Measurements from ENCODE around the gene PPP2R2B.

Gene PPP2R2B

GRCh38 chr5:146781157-146781556 lies 97.4 kb downstream of the PPP2R2B start:
- no peak for DNase-seq (ENCODE audit: low spot score)

DNA sequence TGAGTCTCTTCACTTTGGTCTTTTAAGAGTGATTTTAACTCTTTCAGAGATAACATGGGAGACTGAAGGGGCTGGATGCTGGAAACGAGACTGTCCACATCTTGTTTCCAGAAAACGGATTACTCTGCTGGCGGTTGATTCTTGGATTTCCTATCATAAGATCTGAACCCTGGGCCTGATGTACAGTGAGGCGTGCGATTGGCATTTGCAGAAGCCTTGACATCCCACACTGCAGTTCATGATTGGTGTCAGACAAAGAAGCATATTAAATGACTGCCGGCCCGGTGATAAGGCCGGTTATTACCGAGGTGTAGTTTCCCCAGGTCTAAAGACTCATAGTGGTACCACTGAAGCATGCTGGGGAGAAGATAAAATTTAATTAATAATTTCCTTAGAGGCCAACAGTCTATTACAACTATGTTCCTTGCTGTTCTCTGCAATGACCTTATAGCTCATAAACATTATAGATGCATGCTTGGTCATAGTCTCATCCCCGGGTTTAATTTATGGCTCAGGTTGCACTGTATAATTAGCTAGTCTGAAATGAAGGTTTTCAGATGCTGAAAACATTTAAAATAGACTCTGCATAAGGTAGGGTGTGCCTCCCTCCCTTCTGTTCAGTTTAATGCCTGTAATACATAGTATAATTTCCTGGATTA lies 99.2 kb downstream of the PPP2R2B start:
- no peak for DNase-seq (ENCODE audit: low spot score)

GRCh38 chr5:146778795-146779194 lies 99.8 kb downstream of the PPP2R2B start:
- no peak for DNase-seq (ENCODE audit: low spot score)

GRCh38 chr5:146778261-146778660 lies 100.3 kb downstream of the PPP2R2B start:
- DNase-seq (ENCODE audit: low spot score) = no peak

DNA sequence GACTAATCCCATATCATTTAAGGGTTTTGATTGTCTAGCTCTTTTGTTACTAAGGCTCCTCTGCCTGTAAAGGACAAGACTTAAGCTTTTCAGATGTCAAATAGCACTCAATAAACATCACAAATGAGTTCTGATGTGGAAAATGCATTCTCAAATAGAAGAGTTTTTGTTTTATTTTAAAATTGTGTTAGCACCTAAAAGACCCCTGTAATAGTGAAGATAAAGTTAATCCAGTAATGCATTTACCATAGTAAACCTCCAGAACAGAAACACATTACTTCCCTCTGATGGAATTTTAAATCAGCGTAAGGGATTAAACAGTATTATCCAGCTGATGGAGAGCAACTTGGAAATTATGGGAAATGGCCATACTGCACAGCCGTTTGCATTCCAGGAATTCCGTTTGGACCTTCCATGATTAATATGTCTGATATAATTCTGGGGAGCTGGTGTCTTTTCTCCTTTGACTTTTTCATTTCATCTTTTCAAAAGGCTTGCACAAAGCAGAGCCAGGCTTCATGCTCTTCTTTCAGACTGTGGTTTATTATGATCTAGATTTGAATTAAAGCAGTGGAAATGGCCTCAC lies 105.6 kb downstream of the PPP2R2B start:
- no peak for DNase-seq (ENCODE audit: low spot score)

DNA sequence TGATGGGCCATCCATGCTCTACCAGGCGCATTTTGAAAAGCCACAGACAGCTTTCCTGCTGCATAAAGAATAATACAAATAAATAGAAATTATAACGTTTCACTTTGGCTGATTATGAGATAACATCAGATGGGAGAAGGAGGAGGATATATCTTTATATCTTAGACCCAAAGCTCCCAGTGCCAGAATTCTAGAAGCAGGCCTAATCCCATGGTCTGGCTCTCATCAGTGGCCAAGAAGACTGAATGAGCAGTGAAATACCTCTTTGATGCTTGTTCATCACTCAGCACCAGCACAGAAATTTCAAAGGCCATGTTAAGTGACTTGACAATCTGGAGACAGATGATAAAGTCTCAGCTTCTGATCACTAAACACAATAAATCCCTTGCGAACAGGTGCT lies 107.6 kb downstream of the PPP2R2B start:
- no peak for DNase-seq (ENCODE audit: low spot score)

DNA sequence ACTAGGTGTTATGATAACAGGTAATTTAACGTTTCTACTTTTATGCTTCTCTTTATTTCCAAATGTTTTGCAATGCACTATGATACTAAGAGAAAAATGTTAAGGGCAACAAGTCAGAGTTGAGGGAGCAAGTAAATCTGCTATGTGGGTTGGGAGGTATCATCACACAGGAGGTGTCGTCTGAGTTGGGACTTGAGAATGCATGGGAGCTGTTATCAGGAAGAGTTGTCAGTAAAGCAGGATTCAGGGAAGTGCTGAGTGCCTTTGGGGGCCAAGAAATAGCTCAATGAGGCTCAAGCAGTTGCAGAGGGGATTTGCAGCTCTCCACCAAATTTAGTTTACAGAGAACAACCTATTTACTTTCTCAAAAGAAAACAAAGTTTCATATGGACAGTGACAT lies 108.0 kb downstream of the PPP2R2B start:
- no peak for DNase-seq (ENCODE audit: low spot score)

- DNase-seq (ENCODE audit: low spot score) = no peak
These were observed 111.0 kb downstream of the PPP2R2B start for GRCh38 chr5:146767534-146767933.

DNA sequence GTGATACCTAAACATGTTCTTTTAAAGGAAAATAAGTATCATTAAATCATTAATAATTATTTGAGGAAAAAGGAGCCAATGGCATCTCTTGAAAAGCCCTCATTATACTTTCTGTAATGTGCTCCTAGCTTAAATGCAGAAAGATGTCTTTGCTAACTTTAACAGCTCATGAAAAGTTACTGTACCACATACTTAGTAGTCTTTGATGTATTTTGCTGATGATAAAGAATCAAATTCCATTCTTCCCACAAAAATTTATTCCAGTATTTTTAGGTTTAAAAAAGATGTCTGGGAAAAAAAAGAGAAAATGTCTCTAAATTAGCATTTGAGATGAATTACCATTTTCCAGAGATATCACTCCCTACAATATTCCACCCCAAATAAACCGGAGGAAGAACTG lies 112.5 kb downstream of the PPP2R2B start:
- no peak for DNase-seq (ENCODE audit: low spot score)

- DNase-seq (ENCODE audit: low spot score) = no peak
These were observed 113.3 kb downstream of the PPP2R2B start for GRCh38 chr5:146765089-146765832.

DNA sequence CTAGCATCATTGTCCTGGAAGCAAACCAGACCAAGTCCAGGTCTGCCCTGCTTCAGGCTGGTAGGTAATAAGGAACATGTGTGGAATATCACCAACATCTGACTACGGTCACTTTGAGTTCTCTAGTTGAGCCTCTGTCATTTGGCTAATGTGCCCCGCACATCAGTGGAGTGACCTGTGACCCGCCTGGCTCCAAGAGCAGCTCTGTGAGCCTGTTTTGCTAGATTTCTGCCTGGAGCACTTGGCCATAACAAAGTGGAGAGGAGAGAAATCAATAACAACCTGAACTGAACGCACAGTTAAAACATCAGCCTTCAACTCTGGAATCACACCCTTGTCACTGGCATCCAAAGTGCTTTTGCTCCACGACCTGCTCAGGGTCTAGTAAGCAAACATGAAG lies 115.7 kb downstream of the PPP2R2B start:
- DNase-seq (ENCODE audit: low spot score) = no peak

DNA sequence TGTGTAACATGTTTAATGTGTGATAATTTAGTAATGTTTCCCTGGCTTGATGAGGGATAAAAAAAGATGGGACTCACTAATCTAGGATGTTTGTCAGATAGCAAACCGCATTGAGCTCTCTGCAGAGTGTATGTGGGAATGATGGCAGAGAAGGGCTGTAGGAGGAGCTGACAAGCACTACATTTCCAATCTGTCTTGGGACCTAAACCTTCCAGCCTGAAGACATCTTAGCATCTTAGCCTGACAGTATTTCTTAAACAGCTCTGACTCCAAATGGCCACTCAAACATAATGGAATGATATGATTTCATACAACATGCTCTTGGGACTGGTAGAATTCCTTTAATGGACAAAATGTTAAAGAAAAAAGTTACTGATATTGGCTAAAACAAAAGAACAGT lies 116.7 kb downstream of the PPP2R2B start:
- DNase-seq (ENCODE audit: low spot score) = no peak

GRCh38 chr5:146758938-146759337 lies 119.6 kb downstream of the PPP2R2B start:
- DNase-seq (ENCODE audit: low spot score) = no peak

- no peak for DNase-seq (ENCODE audit: low spot score)
These were observed 120.5 kb downstream of the PPP2R2B start for GRCh38 chr5:146758076-146758475.

DNA sequence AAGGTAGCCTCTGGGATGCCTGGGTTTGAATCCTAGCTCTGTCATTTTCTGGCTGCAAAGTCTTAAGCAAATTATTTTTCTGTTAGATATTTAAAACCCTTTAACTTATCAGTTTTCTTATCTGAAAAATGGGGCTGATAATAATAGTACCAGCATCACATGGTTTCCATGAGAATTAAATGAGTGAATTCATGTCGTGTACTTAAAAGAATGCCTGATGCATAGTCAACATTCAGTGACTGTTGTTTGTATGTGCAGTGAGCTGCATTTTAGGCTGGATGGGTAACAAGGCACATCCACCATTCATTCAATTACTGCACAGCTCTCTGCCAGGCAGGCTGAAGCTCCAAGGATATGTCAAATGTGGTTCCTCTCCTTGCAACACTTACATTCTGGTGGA lies 122.0 kb downstream of the PPP2R2B start:
- no peak for DNase-seq (ENCODE audit: low spot score)

- no peak for DNase-seq (ENCODE audit: low spot score)
These were observed 122.8 kb downstream of the PPP2R2B start for GRCh38 chr5:146755793-146756192.

DNA sequence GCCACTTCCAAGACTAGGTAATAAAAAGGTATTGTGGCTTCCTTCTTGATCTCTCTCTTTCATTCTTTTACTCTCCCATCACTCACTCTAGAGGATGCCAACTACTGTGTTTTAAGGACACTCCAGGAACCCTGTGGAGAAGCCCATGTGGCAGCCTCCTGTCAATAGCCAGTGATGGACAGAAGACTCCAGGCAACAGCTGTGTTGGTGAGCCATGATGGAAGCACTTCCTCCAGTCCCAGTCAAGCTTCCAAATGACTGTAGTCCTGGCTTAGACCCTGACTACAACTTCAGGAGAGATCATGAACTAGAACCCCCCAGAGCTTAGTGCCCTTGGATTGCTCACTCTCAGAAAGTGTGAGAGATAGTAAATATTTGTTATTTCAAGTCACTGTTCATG lies 123.9 kb downstream of the PPP2R2B start:
- DNase-seq (ENCODE audit: low spot score) = no peak

GRCh38 chr5:146753641-146754040 lies 124.9 kb downstream of the PPP2R2B start:
- DNase-seq (ENCODE audit: low spot score) = no peak

DNA sequence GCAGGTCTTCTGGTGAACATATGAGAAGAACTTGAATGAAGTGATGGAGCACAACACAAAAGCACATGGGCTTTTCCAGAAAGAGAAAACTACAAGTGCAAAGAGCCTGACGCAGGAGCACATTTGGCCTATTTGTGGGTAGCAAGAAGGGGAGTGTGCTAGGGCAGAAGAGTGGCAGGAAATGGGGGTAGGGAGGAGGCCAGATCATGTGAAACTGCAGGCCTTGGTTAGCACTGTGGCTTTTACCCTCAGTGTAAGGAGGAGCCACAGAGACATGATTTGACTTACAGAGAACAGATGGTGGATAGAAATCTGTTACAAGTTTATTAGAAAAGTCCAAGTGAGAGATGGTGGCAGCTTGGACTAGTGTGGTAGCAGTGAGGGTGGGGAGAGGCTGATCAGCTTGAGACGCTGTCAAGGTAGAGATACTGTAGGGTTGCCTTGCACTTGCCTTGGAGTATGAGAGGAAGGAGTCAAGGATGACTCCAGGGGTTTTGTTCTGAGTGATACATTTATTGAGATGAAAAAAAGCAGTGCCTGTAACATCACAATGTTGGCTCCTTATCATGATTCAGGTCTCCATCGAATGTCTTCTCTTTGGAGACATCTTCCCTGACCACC lies 126.7 kb downstream of the PPP2R2B start:
- no peak for DNase-seq (ENCODE audit: low spot score)

DNA sequence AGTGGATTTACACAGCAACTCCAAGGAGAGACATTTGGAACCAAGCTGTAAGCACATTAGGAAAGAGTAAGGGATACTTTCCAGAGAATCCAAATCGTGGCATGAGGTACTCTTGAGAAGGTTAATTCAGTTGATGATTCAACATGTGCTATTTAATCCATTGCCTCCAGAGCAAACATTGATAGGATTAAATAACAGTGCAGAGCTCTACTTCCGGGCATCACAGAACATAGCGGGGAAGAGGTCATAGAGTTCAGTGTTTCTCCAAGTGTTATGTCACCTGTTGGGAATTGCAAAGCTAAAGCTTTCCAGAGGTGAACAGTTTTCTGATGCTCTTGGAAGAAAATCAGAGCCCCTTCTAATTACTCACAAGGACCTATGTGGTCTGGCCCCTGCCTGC lies 127.5 kb downstream of the PPP2R2B start:
- no peak for DNase-seq (ENCODE audit: low spot score)

- no peak for DNase-seq (ENCODE audit: low spot score)
These were observed 130.0 kb downstream of the PPP2R2B start for GRCh38 chr5:146748533-146748932.

GRCh38 chr5:146745931-146746577 lies 132.5 kb downstream of the PPP2R2B start:
- DNase-seq (ENCODE audit: low spot score) = no peak

Measured in ecto neural progenitor cell (in vitro differentiated cells).